ENCODE results near the gene OGT. TPM values are rescaled to one million over a fixed set of nuclear protein-coding genes. Genes with fewer than 3 reads are reported as not detected.

Gene OGT
- total RNA-seq, 1 experiment from 2014 or later, result 469 TPM

GRCh38 chrX:71542411-71542810 is 9.5 kb downstream of the OGT start:
- no peak overlapping the region for H2AFZ ChIP-seq (ENCODE audit: low read length)
- H3K27ac ChIP-seq (ENCODE audit: low read length), result no peak overlapping the region
- peaks cover 38% of the 10 kb centered on the region; the same call in 1 of the 2 replicates for H3K36me3 ChIP-seq (ENCODE audit: insufficient read depth, low read length)
- no peak overlapping the region for H3K4me3 ChIP-seq (ENCODE audit: low read length)
- H3K27me3 ChIP-seq (ENCODE audit: low read length), result no peaks in the 10 kb centered on the region
- H3K4me1 ChIP-seq (ENCODE audit: low read length), result peaks cover 41% of the 10 kb centered on the region
- no peaks in the 10 kb centered on the region for H3K9me2 ChIP-seq (replicated peaks; ENCODE audit: insufficient read depth, low read length)
- no peak overlapping the region for H3K9ac ChIP-seq (ENCODE audit: low read length)
- no peak overlapping the region for H3K4me2 ChIP-seq (ENCODE audit: low read depth, low read length, poor library complexity, severe bottlenecking)
- no peaks in the 10 kb centered on the region for H3K9me3 ChIP-seq (ENCODE audit: low read length)
- peaks cover 37% of the 10 kb centered on the region for H4K20me1 ChIP-seq (ENCODE audit: insufficient read depth, low read depth, low read length)
- DNase-seq, result no peak
- H3K79me2 ChIP-seq (ENCODE audit: low read length), result peaks cover 90% of the 10 kb centered on the region

GRCh38 chrX:71542825-71543224 is 9.9 kb downstream of the OGT start:
- H3K4me2 ChIP-seq (ENCODE audit: low read depth, low read length, poor library complexity, severe bottlenecking), result no peak overlapping the region
- peaks cover 87% of the 10 kb centered on the region for H3K79me2 ChIP-seq (ENCODE audit: low read length)
- H3K27ac ChIP-seq (ENCODE audit: low read length), result no peak overlapping the region
- no peaks in the 10 kb centered on the region for H3K9me3 ChIP-seq (ENCODE audit: low read length)
- no peak overlapping the region for H3K9ac ChIP-seq (ENCODE audit: low read length)
- no peak for DNase-seq
- no peak overlapping the region for H2AFZ ChIP-seq (ENCODE audit: low read length)
- no peaks in the 10 kb centered on the region for H3K9me2 ChIP-seq (replicated peaks; ENCODE audit: insufficient read depth, low read length)
- H3K4me3 ChIP-seq (ENCODE audit: low read length), result no peak overlapping the region
- peaks cover 39% of the 10 kb centered on the region; the same call in 1 of the 2 replicates for H3K36me3 ChIP-seq (ENCODE audit: insufficient read depth, low read length)
- H4K20me1 ChIP-seq (ENCODE audit: insufficient read depth, low read depth, low read length), result peaks cover 34% of the 10 kb centered on the region
- H3K4me1 ChIP-seq (ENCODE audit: low read length), result peaks cover 38% of the 10 kb centered on the region
- no peaks in the 10 kb centered on the region for H3K27me3 ChIP-seq (ENCODE audit: low read length)

GRCh38 chrX:71543316-71543715 is 10.4 kb downstream of the OGT start:
- no peaks in the 10 kb centered on the region for H3K9me3 ChIP-seq (ENCODE audit: low read length)
- H3K4me1 ChIP-seq (ENCODE audit: low read length), result peaks cover 33% of the 10 kb centered on the region
- H3K4me3 ChIP-seq (ENCODE audit: low read length), result no peak overlapping the region
- H3K9me2 ChIP-seq (replicated peaks; ENCODE audit: insufficient read depth, low read length), result no peaks in the 10 kb centered on the region
- no peak overlapping the region for H3K4me2 ChIP-seq (ENCODE audit: low read depth, low read length, poor library complexity, severe bottlenecking)
- H3K27ac ChIP-seq (ENCODE audit: low read length), result no peak overlapping the region
- H3K79me2 ChIP-seq (ENCODE audit: low read length), result peaks cover 86% of the 10 kb centered on the region
- peaks cover 31% of the 10 kb centered on the region for H4K20me1 ChIP-seq (ENCODE audit: insufficient read depth, low read depth, low read length)
- no peak overlapping the region for H3K9ac ChIP-seq (ENCODE audit: low read length)
- DNase-seq, result no peak
- no peak overlapping the region for H2AFZ ChIP-seq (ENCODE audit: low read length)
- H3K27me3 ChIP-seq (ENCODE audit: low read length), result no peaks in the 10 kb centered on the region
- H3K36me3 ChIP-seq (ENCODE audit: insufficient read depth, low read length), result peaks cover 39% of the 10 kb centered on the region; the same call in 1 of the 2 replicates

GRCh38 chrX:71545364-71545763 is 12.5 kb downstream of the OGT start:
- peaks cover 13% of the 10 kb centered on the region for H3K4me1 ChIP-seq (ENCODE audit: low read length)
- H3K79me2 ChIP-seq (ENCODE audit: low read length), result peaks cover 74% of the 10 kb centered on the region
- H3K4me2 ChIP-seq (ENCODE audit: low read depth, low read length, poor library complexity, severe bottlenecking), result no peak overlapping the region
- H3K9me2 ChIP-seq (replicated peaks; ENCODE audit: insufficient read depth, low read length), result no peaks in the 10 kb centered on the region
- peaks cover 12% of the 10 kb centered on the region; the same call in 1 of the 2 replicates for H4K20me1 ChIP-seq (ENCODE audit: insufficient read depth, low read depth, low read length)
- H2AFZ ChIP-seq (ENCODE audit: low read length), result no peak overlapping the region
- H3K27me3 ChIP-seq (ENCODE audit: low read length), result no peaks in the 10 kb centered on the region
- no peak overlapping the region for H3K27ac ChIP-seq (ENCODE audit: low read length)
- DNase-seq, result no peak
- no peak overlapping the region for H3K9ac ChIP-seq (ENCODE audit: low read length)
- no peak overlapping the region for H3K4me3 ChIP-seq (ENCODE audit: low read length)
- H3K36me3 ChIP-seq (ENCODE audit: insufficient read depth, low read length), result peaks cover 31% of the 10 kb centered on the region; the same call in 1 of the 2 replicates
- H3K9me3 ChIP-seq (ENCODE audit: low read length), result no peaks in the 10 kb centered on the region

- no peaks in the 10 kb centered on the region for H3K9me3 ChIP-seq (ENCODE audit: low read length)
- no peak overlapping the region for H3K4me2 ChIP-seq (ENCODE audit: low read depth, low read length, poor library complexity, severe bottlenecking)
- peaks cover 10% of the 10 kb centered on the region; the same call in 1 of the 2 replicates for H4K20me1 ChIP-seq (ENCODE audit: insufficient read depth, low read depth, low read length)
- H3K27ac ChIP-seq (ENCODE audit: low read length), result no peak overlapping the region
- H3K27me3 ChIP-seq (ENCODE audit: low read length), result no peaks in the 10 kb centered on the region
- no peak overlapping the region for H3K4me3 ChIP-seq (ENCODE audit: low read length)
- no peaks in the 10 kb centered on the region for H3K9me2 ChIP-seq (replicated peaks; ENCODE audit: insufficient read depth, low read length)
- peaks cover 30% of the 10 kb centered on the region; the same call in 1 of the 2 replicates for H3K36me3 ChIP-seq (ENCODE audit: insufficient read depth, low read length)
- no peak for DNase-seq
- no peak overlapping the region for H3K9ac ChIP-seq (ENCODE audit: low read length)
- H3K79me2 ChIP-seq (ENCODE audit: low read length), result peaks cover 62% of the 10 kb centered on the region
- no peaks in the 10 kb centered on the region for H3K4me1 ChIP-seq (ENCODE audit: low read length)
- H2AFZ ChIP-seq (ENCODE audit: low read length), result no peak overlapping the region
Observed at GRCh38 chrX:71546879-71547278, 14.0 kb downstream of the OGT start.

GRCh38 chrX:71547339-71547738 is 14.4 kb downstream of the OGT start:
- Histone ChIP-seq H3K9ac (ENCODE audit: low read length) (no peak overlapping the region), H2AFZ (ENCODE audit: low read length) (no peak overlapping the region), H3K4me2 (ENCODE audit: low read depth, low read length, poor library complexity, severe bottlenecking) (no peak overlapping the region), H3K36me3 (ENCODE audit: insufficient read depth, low read length) (peaks cover 25% of the 10 kb centered on the region; the same call in 1 of the 2 replicates), H3K9me2 (replicated peaks; ENCODE audit: insufficient read depth, low read length) (no peaks in the 10 kb centered on the region), H3K9me3 (ENCODE audit: low read length) (no peaks in the 10 kb centered on the region), H3K79me2 (ENCODE audit: low read length) (peaks cover 57% of the 10 kb centered on the region), H3K4me3 (ENCODE audit: low read length) (no peak overlapping the region), H3K4me1 (ENCODE audit: low read length) (no peaks in the 10 kb centered on the region), H3K27me3 (ENCODE audit: low read length) (no peaks in the 10 kb centered on the region), H3K27ac (ENCODE audit: low read length) (no peak overlapping the region), H4K20me1 (ENCODE audit: insufficient read depth, low read depth, low read length) (peaks cover 6% of the 10 kb centered on the region; the same call in 1 of the 2 replicates)
- no peak for DNase-seq

- 0 out of 2 replicates have a peak, but pooled peaks cover 4% of the 10 kb centered on the region for H4K20me1 ChIP-seq (ENCODE audit: insufficient read depth, low read depth, low read length)
- H3K9me2 ChIP-seq (replicated peaks; ENCODE audit: insufficient read depth, low read length), result no peaks in the 10 kb centered on the region
- no peak overlapping the region for H3K4me2 ChIP-seq (ENCODE audit: low read depth, low read length, poor library complexity, severe bottlenecking)
- H3K9ac ChIP-seq (ENCODE audit: low read length), result no peak overlapping the region
- H3K36me3 ChIP-seq (ENCODE audit: insufficient read depth, low read length), result peaks cover 18% of the 10 kb centered on the region; the same call in 1 of the 2 replicates
- H3K79me2 ChIP-seq (ENCODE audit: low read length), result peaks cover 32% of the 10 kb centered on the region
- no peaks in the 10 kb centered on the region for H3K27me3 ChIP-seq (ENCODE audit: low read length)
- no peaks in the 10 kb centered on the region for H3K4me1 ChIP-seq (ENCODE audit: low read length)
- no peak overlapping the region for H3K4me3 ChIP-seq (ENCODE audit: low read length)
- no peaks in the 10 kb centered on the region for H3K9me3 ChIP-seq (ENCODE audit: low read length)
- no peak overlapping the region for H2AFZ ChIP-seq (ENCODE audit: low read length)
- no peak overlapping the region for H3K27ac ChIP-seq (ENCODE audit: low read length)
- DNase-seq, result no peak
Observed at GRCh38 chrX:71549986-71550385, 17.1 kb downstream of the OGT start.

GRCh38 chrX:71550578-71550977 is 17.7 kb downstream of the OGT start:
- Histone ChIP-seq H3K79me2 (ENCODE audit: low read length) (peaks cover 28% of the 10 kb centered on the region), H3K36me3 (ENCODE audit: insufficient read depth, low read length) (peaks cover 20% of the 10 kb centered on the region; the same call in 1 of the 2 replicates), H3K9me3 (ENCODE audit: low read length) (no peaks in the 10 kb centered on the region), H3K27ac (ENCODE audit: low read length) (no peak overlapping the region), H3K9me2 (replicated peaks; ENCODE audit: insufficient read depth, low read length) (no peaks in the 10 kb centered on the region), H3K4me3 (ENCODE audit: low read length) (no peak overlapping the region), H3K4me2 (ENCODE audit: low read depth, low read length, poor library complexity, severe bottlenecking) (no peak overlapping the region), H4K20me1 (ENCODE audit: insufficient read depth, low read depth, low read length) (0 out of 2 replicates have a peak, but pooled peaks cover 4% of the 10 kb centered on the region), H2AFZ (ENCODE audit: low read length) (no peak overlapping the region), H3K9ac (ENCODE audit: low read length) (no peak overlapping the region), H3K27me3 (ENCODE audit: low read length) (no peaks in the 10 kb centered on the region), H3K4me1 (ENCODE audit: low read length) (no peaks in the 10 kb centered on the region)
- no peak for DNase-seq

All from Karpas-422 (cell line).